Measurements from ENCODE around the gene DUOX1. TPM values are rescaled to one million over a fixed set of nuclear protein-coding genes. Genes with fewer than 3 reads are reported as not detected.
A peak's percentile ranks its signal among the peaks of the same experiment; 100 is the strongest.

DUOX1 gene
- polyA plus RNA-seq, 1 donor from 2014 or later, result 1.4 TPM

GRCh38 chr15:45138814-45139765 is 9.3 kb downstream of the DUOX1 start:
- H3K27me3 Mint-ChIP-seq, result peaks cover 22% of the 10 kb centered on the region
- H3K4me3 Mint-ChIP-seq, result peak overlapping the region in 1 of 4 donors; percentile 52
- no peaks in the 10 kb centered on the region for H3K9me3 Mint-ChIP-seq
- peak overlapping the region in 1 of 3 donors; percentile 2 for H3K27ac Mint-ChIP-seq
- H3K4me1 Mint-ChIP-seq, result peaks cover 2 to 6% (median 3%) of the 10 kb centered on the region in 3 donors
- H3K36me3 Mint-ChIP-seq, result peaks cover 2% of the 10 kb centered on the region

GRCh38 chr15:45139770-45140169 is 10.0 kb downstream of the DUOX1 start:
- Mint-ChIP-seq H3K9me3 (no peaks in the 10 kb centered on the region), H3K36me3 (peaks cover 2% of the 10 kb centered on the region), H3K4me1 (peaks cover 2 to 4% (median 2%) of the 10 kb centered on the region in 3 donors), H3K27ac (no peak overlapping the region), H3K4me3 (peak overlapping the region in 1 of 4 donors; percentile 52), H3K27me3 (peaks cover 20% of the 10 kb centered on the region)

GRCh38 chr15:45140557-45141250 is 10.9 kb downstream of the DUOX1 start:
- H3K9me3 Mint-ChIP-seq, result no peaks in the 10 kb centered on the region
- H3K4me1 Mint-ChIP-seq, result peaks cover 0 to 2% (median 2%) of the 10 kb centered on the region in 3 donors
- H3K27ac Mint-ChIP-seq, result no peak overlapping the region
- H3K27me3 Mint-ChIP-seq, result peaks cover 17% of the 10 kb centered on the region
- H3K36me3 Mint-ChIP-seq, result peaks cover 2% of the 10 kb centered on the region
- no peak overlapping the region for H3K4me3 Mint-ChIP-seq

- Mint-ChIP-seq H3K9me3 (no peaks in the 10 kb centered on the region), H3K4me3 (no peak overlapping the region), H3K27ac (no peak overlapping the region), H3K27me3 (peaks cover 14% of the 10 kb centered on the region), H3K4me1 (peaks cover 0 to 1% (median under 1%) of the 10 kb centered on the region in 3 donors), H3K36me3 (peaks cover 2% of the 10 kb centered on the region)
Observed at GRCh38 chr15:45141386-45141785, 11.6 kb downstream of the DUOX1 start.

GRCh38 chr15:45143056-45143455 is 13.3 kb downstream of the DUOX1 start:
- H3K27me3 Mint-ChIP-seq, result peaks cover 9% of the 10 kb centered on the region
- no peak overlapping the region for H3K4me3 Mint-ChIP-seq
- H3K36me3 Mint-ChIP-seq, result no peaks in the 10 kb centered on the region
- no peaks in the 10 kb centered on the region for H3K9me3 Mint-ChIP-seq
- H3K27ac Mint-ChIP-seq, result no peak overlapping the region
- no peaks in the 10 kb centered on the region for H3K4me1 Mint-ChIP-seq

- H3K9me3 Mint-ChIP-seq, result no peaks in the 10 kb centered on the region
- peaks cover 7% of the 10 kb centered on the region for H3K27me3 Mint-ChIP-seq
- H3K36me3 Mint-ChIP-seq, result no peaks in the 10 kb centered on the region
- no peak overlapping the region for H3K4me3 Mint-ChIP-seq
- no peaks in the 10 kb centered on the region for H3K4me1 Mint-ChIP-seq
- H3K27ac Mint-ChIP-seq, result no peak overlapping the region
Observed at GRCh38 chr15:45143946-45144345, 14.2 kb downstream of the DUOX1 start.

- Mint-ChIP-seq H3K36me3 (no peaks in the 10 kb centered on the region), H3K4me3 (no peak overlapping the region), H3K27ac (no peak overlapping the region), H3K27me3 (peaks cover 7% of the 10 kb centered on the region), H3K9me3 (no peaks in the 10 kb centered on the region), H3K4me1 (no peaks in the 10 kb centered on the region)
Observed at GRCh38 chr15:45144775-45145174, 15.0 kb downstream of the DUOX1 start.

GRCh38 chr15:45146405-45146804 is 16.6 kb downstream of the DUOX1 start:
- Mint-ChIP-seq H3K27me3 (peaks cover 7% of the 10 kb centered on the region), H3K4me1 (no peaks in the 10 kb centered on the region), H3K36me3 (no peaks in the 10 kb centered on the region), H3K9me3 (no peaks in the 10 kb centered on the region), H3K27ac (no peak overlapping the region), H3K4me3 (no peak overlapping the region)

- Mint-ChIP-seq H3K4me3 (peak overlapping the region in 1 of 4 donors; percentile 48), H3K36me3 (no peaks in the 10 kb centered on the region), H3K27me3 (peaks cover 5% of the 10 kb centered on the region), H3K4me1 (no peaks in the 10 kb centered on the region), H3K9me3 (no peaks in the 10 kb centered on the region), H3K27ac (no peak overlapping the region)
Observed at GRCh38 chr15:45147606-45148005, 17.8 kb downstream of the DUOX1 start.

- no peak overlapping the region for H3K27ac Mint-ChIP-seq
- no peaks in the 10 kb centered on the region for H3K4me1 Mint-ChIP-seq
- no peaks in the 10 kb centered on the region for H3K36me3 Mint-ChIP-seq
- H3K9me3 Mint-ChIP-seq, result no peaks in the 10 kb centered on the region
- peaks cover 5% of the 10 kb centered on the region for H3K27me3 Mint-ChIP-seq
- H3K4me3 Mint-ChIP-seq, result peak overlapping the region in 1 of 4 donors; percentile 48
Observed at GRCh38 chr15:45148076-45149059, 18.6 kb downstream of the DUOX1 start.

- Mint-ChIP-seq H3K36me3 (no peaks in the 10 kb centered on the region), H3K9me3 (no peaks in the 10 kb centered on the region), H3K27me3 (peaks cover 5% of the 10 kb centered on the region), H3K4me1 (no peaks in the 10 kb centered on the region), H3K27ac (no peak overlapping the region), H3K4me3 (no peak overlapping the region)
Observed at GRCh38 chr15:45149060-45149459, 19.3 kb downstream of the DUOX1 start.

GRCh38 chr15:45150481-45150880 is 20.7 kb downstream of the DUOX1 start:
- Mint-ChIP-seq H3K27me3 (peaks cover 1% of the 10 kb centered on the region), H3K4me3 (no peak overlapping the region), H3K36me3 (no peaks in the 10 kb centered on the region), H3K9me3 (no peaks in the 10 kb centered on the region), H3K27ac (no peak overlapping the region), H3K4me1 (no peaks in the 10 kb centered on the region)

- no peak overlapping the region for H3K27ac Mint-ChIP-seq
- no peaks in the 10 kb centered on the region for H3K4me1 Mint-ChIP-seq
- no peaks in the 10 kb centered on the region for H3K9me3 Mint-ChIP-seq
- H3K4me3 Mint-ChIP-seq, result no peak overlapping the region
- H3K27me3 Mint-ChIP-seq, result peaks cover under 1% of the 10 kb centered on the region
- H3K36me3 Mint-ChIP-seq, result no peaks in the 10 kb centered on the region
Observed at GRCh38 chr15:45150997-45151396, 21.2 kb downstream of the DUOX1 start.

GRCh38 chr15:45151998-45152828 is 22.4 kb downstream of the DUOX1 start:
- no peaks in the 10 kb centered on the region for H3K4me1 Mint-ChIP-seq
- no peaks in the 10 kb centered on the region for H3K9me3 Mint-ChIP-seq
- no peaks in the 10 kb centered on the region for H3K36me3 Mint-ChIP-seq
- H3K27me3 Mint-ChIP-seq, result no peaks in the 10 kb centered on the region
- H3K4me3 Mint-ChIP-seq, result no peak overlapping the region
- H3K27ac Mint-ChIP-seq, result no peak overlapping the region

Data from IgD-negative memory B cell (primary cell).